ENCODE results near the gene HOMER1. TPM values are rescaled to one million over a fixed set of nuclear protein-coding genes. Genes with fewer than 3 reads are reported as not detected.
A peak's percentile ranks its signal among the peaks of the same experiment; 100 is the strongest.

HOMER1 gene
- total and polyA plus RNA-seq, 10 of the 15 experiments (the other 5 are each of a cell fraction or from before 2014, with no cell fraction given): 0.96 to 22.0 (median 7.5) TPM

DNA sequence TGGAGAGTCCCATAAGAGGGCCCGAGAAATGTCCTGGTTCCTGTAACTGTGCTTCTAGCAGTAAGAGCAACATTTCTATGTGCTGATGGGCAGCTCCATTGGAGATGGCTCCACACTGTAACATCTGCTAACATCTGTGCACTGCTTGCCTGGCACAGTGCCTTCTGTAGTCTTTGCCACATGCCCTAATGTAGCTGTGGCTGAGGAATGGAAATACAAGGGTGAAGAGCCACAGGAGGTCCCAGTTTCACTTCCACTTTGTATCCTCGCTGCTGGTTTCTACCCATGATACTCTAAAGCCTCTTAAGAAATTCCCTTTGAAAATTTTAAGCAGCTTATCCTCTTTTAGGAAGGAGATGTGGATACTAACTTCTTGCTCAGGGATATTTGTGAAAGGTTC, 97.4 kb downstream of the HOMER1 start (continued):
- no peak for TF ChIP-seq ZNF592 (IDR thresholded peaks at IDR 0.05)
- TF ChIP-seq ASH2L (IDR thresholded peaks at IDR 0.05; ENCODE audit: borderline replicate concordance, low read depth): no peak
- TF ChIP-seq EP300 (IDR thresholded peaks at IDR 0.05; ENCODE audit: borderline replicate concordance in 1 of 2, control insufficient read depth in 1 of 2, low read depth in 2 of 2, low read length in 2 of 2): peak in 1 of 2 experiments; percentile 40; a peak in 1 of 4 replicates
- no peak for TF ChIP-seq ZSCAN29 (IDR thresholded peaks at IDR 0.05)
- TF ChIP-seq, protein P1, sequence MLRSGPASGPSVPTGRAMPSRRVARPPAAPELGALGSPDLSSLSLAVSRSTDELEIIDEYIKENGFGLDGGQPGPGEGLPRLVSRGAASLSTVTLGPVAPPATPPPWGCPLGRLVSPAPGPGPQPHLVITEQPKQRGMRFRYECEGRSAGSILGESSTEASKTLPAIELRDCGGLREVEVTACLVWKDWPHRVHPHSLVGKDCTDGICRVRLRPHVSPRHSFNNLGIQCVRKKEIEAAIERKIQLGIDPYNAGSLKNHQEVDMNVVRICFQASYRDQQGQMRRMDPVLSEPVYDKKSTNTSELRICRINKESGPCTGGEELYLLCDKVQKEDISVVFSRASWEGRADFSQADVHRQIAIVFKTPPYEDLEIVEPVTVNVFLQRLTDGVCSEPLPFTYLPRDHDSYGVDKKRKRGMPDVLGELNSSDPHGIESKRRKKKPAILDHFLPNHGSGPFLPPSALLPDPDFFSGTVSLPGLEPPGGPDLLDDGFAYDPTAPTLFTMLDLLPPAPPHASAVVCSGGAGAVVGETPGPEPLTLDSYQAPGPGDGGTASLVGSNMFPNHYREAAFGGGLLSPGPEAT (IDR thresholded peaks at IDR 0.05; ENCODE audit: low read depth): 0 out of 2 replicates have a peak, but pooled peaks have one; percentile 35
- peak; percentile 44 for TF ChIP-seq IKZF1 (conservative IDR thresholded peaks at IDR 0.05)
- TF ChIP-seq CUX1 (IDR thresholded peaks at IDR 0.05; ENCODE audit: insufficient replicate concordance, low read depth, low read length): no peak
- TF ChIP-seq, protein P2, sequence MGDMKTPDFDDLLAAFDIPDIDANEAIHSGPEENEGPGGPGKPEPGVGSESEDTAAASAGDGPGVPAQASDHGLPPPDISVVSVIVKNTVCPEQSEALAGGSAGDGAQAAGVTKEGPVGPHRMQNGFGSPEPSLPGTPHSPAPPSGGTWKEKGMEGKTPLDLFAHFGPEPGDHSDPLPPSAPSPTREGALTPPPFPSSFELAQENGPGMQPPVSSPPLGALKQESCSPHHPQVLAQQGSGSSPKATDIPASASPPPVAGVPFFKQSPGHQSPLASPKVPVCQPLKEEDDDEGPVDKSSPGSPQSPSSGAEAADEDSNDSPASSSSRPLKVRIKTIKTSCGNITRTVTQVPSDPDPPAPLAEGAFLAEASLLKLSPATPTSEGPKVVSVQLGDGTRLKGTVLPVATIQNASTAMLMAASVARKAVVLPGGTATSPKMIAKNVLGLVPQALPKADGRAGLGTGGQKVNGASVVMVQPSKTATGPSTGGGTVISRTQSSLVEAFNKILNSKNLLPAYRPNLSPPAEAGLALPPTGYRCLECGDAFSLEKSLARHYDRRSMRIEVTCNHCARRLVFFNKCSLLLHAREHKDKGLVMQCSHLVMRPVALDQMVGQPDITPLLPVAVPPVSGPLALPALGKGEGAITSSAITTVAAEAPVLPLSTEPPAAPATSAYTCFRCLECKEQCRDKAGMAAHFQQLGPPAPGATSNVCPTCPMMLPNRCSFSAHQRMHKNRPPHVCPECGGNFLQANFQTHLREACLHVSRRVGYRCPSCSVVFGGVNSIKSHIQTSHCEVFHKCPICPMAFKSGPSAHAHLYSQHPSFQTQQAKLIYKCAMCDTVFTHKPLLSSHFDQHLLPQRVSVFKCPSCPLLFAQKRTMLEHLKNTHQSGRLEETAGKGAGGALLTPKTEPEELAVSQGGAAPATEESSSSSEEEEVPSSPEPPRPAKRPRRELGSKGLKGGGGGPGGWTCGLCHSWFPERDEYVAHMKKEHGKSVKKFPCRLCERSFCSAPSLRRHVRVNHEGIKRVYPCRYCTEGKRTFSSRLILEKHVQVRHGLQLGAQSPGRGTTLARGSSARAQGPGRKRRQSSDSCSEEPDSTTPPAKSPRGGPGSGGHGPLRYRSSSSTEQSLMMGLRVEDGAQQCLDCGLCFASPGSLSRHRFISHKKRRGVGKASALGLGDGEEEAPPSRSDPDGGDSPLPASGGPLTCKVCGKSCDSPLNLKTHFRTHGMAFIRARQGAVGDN (IDR thresholded peaks at IDR 0.05): no peak
- no peak for TF ChIP-seq HCFC1 (IDR thresholded peaks at IDR 0.05; ENCODE audit: low read length)
- TF ChIP-seq, protein P3, sequence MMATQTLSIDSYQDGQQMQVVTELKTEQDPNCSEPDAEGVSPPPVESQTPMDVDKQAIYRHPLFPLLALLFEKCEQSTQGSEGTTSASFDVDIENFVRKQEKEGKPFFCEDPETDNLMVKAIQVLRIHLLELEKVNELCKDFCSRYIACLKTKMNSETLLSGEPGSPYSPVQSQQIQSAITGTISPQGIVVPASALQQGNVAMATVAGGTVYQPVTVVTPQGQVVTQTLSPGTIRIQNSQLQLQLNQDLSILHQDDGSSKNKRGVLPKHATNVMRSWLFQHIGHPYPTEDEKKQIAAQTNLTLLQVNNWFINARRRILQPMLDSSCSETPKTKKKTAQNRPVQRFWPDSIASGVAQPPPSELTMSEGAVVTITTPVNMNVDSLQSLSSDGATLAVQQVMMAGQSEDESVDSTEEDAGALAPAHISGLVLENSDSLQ (IDR thresholded peaks at IDR 0.05): no peak
- no peak for TF ChIP-seq NR2C1 (IDR thresholded peaks at IDR 0.05)
- TF ChIP-seq SIN3A (IDR thresholded peaks at IDR 0.05; ENCODE audit: low read depth, low read length): no peak
- peak; percentile 54; the same call in 1 of the 2 replicates for TF ChIP-seq MXI1 (IDR thresholded peaks at IDR 0.05; ENCODE audit: low read depth, low read length)

All from GM12878 (cell line).